ENCODE measurements around the gene KCNIP2. TPM values are rescaled to one million over a fixed set of nuclear protein-coding genes. Genes with fewer than 3 reads are reported as not detected.

KCNIP2 gene
- total and polyA plus RNA-seq, 2 of the 4 experiments (the other 2 are of a cell fraction), result under 0.01 to 0.87 TPM

DNA sequence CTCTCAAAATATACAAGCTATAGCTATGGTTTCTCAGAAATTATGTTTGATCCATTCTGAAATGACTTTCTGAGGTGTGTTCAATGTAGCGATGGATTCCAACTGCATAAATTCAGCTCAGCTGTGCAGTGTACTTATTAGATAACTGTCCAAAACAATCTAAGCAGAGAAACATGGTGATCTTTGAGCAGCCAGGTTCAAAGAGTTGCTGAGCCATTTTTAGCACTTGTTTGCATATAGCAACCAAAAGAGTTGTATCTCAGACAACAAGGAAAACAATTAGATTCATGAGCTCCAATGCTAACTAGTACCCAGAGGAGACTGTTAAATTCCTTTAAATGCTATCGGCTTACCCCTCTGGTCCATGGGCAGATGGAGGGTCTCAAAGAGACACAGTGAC, 15.9 kb upstream of the KCNIP2 start:
- WGBS, 2 experiments (ENCODE audit: extremely low coverage in 2 of 2, insufficient read length in 1 of 2), result no CpG with 5 or more reads among the region's 2 CpGs
- dilution Hi-C loops (cut with HindIII; ENCODE audit: low sequenced_read_pairs, unreplicated experiment), result no loop called here

More for the DNA sequence above, 15.9 kb upstream of the KCNIP2 start:
- H3K36me3 ChIP-seq (ENCODE audit: control insufficient read depth, insufficient read depth, low read length), result 0 out of 2 replicates have a peak, but pooled peaks cover 1% of the 10 kb centered on the region
- H4K20me1 ChIP-seq (ENCODE audit: insufficient read depth, low read length), result no peaks in the 10 kb centered on the region
- no peak overlapping the region for H2AK5ac ChIP-seq (ENCODE audit: low read depth, low read length)
- no peak overlapping the region for H3K4me3 ChIP-seq (ENCODE audit: insufficient read depth, low read depth, low read length)
- H2AFZ ChIP-seq (replicated peaks; ENCODE audit: low read length, poor library complexity), result no peak overlapping the region
- no peak overlapping the region for H4K8ac ChIP-seq (ENCODE audit: low read depth in 2 of 2, low read length in 2 of 2)
- H2BK5ac ChIP-seq (ENCODE audit: low read depth, low read length, poor library complexity, severe bottlenecking), result no peak overlapping the region
- H3K14ac ChIP-seq (replicated peaks; ENCODE audit: low read depth, low read length), result no peak overlapping the region
- H3K4me1 ChIP-seq (ENCODE audit: control insufficient read depth, insufficient read depth, low read length), result 0 out of 2 replicates have a peak, but pooled peaks cover 2% of the 10 kb centered on the region
- no peak overlapping the region for H3K9ac ChIP-seq (ENCODE audit: low read depth, low read length)
- no TSS peak for BruUV-seq (replicated peaks)
- no peaks in the 10 kb centered on the region for H3K27me3 ChIP-seq (ENCODE audit: control insufficient read depth, insufficient read depth, low read length)
- no peak for DNase-seq
- in situ Hi-C loops (cut with MboI; ENCODE audit: low sequenced_read_pairs) (no loop called here), intact Hi-C loops (cut with micrococcal nuclease) (no loop called here)
- TF ChIP-seq FOS (IDR thresholded peaks at IDR 0.05; ENCODE audit: low read depth, low read length), result no peak
- TF ChIP-seq RAD21 (IDR thresholded peaks at IDR 0.05; ENCODE audit: low read length), result no peak
- TF ChIP-seq, protein P1, sequence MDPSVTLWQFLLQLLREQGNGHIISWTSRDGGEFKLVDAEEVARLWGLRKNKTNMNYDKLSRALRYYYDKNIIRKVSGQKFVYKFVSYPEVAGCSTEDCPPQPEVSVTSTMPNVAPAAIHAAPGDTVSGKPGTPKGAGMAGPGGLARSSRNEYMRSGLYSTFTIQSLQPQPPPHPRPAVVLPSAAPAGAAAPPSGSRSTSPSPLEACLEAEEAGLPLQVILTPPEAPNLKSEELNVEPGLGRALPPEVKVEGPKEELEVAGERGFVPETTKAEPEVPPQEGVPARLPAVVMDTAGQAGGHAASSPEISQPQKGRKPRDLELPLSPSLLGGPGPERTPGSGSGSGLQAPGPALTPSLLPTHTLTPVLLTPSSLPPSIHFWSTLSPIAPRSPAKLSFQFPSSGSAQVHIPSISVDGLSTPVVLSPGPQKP (IDR thresholded peaks at IDR 0.05; ENCODE audit: borderline replicate concordance, low read depth, low read length), result no peak
- H3K18ac ChIP-seq (ENCODE audit: low read depth, low read length), result no peak overlapping the region
- H3K9me3 ChIP-seq (ENCODE audit: control insufficient read depth, insufficient read depth, low read length), result 0 out of 2 replicates have a peak, but pooled peaks cover 2% of the 10 kb centered on the region
- H3K23ac ChIP-seq (ENCODE audit: low read depth, low read length), result no peak overlapping the region
- H2BK120ac ChIP-seq (ENCODE audit: low read depth, low read length), result no peak overlapping the region
- H3K4me2 ChIP-seq (ENCODE audit: low read depth, low read length), result no peak overlapping the region
- POLR2A ChIA-PET (ENCODE audit: unreplicated experiment), result no interaction called here
- no peak for ATAC-seq (ENCODE audit: low read depth)
- H4K5ac ChIP-seq (ENCODE audit: low read depth, low read length), result no peak overlapping the region
- H3K56ac ChIP-seq (ENCODE audit: extremely low read depth, insufficient read depth, low read length), result no peak overlapping the region
- no peak overlapping the region for H2BK15ac ChIP-seq (ENCODE audit: low read depth, low read length)
- H3K79me1 ChIP-seq (ENCODE audit: low read depth in 1 of 2, low read length in 2 of 2), result peaks cover 6 to 15% of the 10 kb centered on the region in 2 experiments
- peaks cover 3% of the 10 kb centered on the region; the same call in 1 of the 2 replicates for H3K9me1 ChIP-seq (ENCODE audit: insufficient read depth, low read length)
- H3K4ac ChIP-seq (ENCODE audit: low read depth, low read length), result no peak overlapping the region
- no peak overlapping the region for H2AK9ac ChIP-seq (replicated peaks; ENCODE audit: low read depth, low read length, poor library complexity)
- no peak overlapping the region for H4K91ac ChIP-seq (ENCODE audit: insufficient read depth, low read depth, low read length)
- no peak overlapping the region for H3K27ac ChIP-seq (ENCODE audit: insufficient read depth, low read length)
- H2BK20ac ChIP-seq (ENCODE audit: low read depth, low read length), result no peak overlapping the region
- CTCF ChIA-PET, result interaction anchor here (0.6 to 1.4 kb wide), 4 partner anchors 11 to 23 kb away, joined by 4 to 5 read pairs (median 4); no protein-coding TSS in a partner anchor

Data from IMR-90 (cell line).